ENCODE data around the gene SCAMP2. TPM values are rescaled to one million over a fixed set of nuclear protein-coding genes. Genes with fewer than 3 reads are reported as not detected.

Gene SCAMP2
- total RNA-seq, 4 donors from 2014 or later: 15.9 to 67.5 (median 33.0) TPM

DNA sequence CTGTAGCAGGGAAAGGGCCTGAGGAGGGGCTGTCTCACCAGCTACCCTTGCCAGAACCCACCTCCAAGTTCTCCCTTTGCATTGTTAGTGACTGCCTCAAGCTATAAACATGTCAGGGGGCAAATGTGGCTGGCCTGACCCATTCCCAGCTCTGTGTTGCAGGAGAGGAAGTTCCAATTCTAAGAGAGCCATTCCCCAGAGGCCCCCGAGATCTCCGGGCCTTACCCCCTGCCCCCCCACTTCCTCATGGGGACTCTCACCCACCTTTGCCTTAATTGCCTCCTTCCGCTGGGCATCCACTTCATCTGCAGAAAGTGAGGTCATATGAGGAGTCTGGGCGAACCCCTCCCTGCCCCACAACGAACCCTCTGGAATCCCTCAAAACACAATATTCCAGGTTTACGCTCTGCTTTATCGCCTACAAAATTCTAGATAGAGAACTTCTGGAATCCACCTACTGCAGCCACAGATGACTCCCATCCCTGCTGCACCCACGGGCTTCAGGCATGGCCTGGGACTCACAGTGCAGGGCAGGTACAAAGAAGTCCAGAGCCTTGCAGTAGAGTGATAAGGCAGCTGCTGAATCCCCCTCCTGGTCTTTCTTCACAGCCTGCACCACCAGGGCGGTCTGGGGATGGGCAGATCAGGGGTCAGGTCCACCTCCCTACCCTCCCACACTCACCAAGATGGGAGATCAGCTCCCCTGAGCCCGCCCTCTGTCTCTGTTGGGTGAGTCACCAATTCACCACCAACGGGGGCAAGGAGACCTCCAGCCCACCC, 34.2 kb downstream of the SCAMP2 start:
- Histone ChIP-seq H3K27me3 (no peaks in the 10 kb centered on the region), H3K4me3 (no peak overlapping the region), H3K27ac (no peak overlapping the region), H3K9me3 (no peaks in the 10 kb centered on the region), H3K4me1 (peaks cover 0 to 16% of the 10 kb centered on the region in 2 donors), H3K36me3 (no peaks in the 10 kb centered on the region)
- no peak for DNase-seq
- TF ChIP-seq, protein P1, sequence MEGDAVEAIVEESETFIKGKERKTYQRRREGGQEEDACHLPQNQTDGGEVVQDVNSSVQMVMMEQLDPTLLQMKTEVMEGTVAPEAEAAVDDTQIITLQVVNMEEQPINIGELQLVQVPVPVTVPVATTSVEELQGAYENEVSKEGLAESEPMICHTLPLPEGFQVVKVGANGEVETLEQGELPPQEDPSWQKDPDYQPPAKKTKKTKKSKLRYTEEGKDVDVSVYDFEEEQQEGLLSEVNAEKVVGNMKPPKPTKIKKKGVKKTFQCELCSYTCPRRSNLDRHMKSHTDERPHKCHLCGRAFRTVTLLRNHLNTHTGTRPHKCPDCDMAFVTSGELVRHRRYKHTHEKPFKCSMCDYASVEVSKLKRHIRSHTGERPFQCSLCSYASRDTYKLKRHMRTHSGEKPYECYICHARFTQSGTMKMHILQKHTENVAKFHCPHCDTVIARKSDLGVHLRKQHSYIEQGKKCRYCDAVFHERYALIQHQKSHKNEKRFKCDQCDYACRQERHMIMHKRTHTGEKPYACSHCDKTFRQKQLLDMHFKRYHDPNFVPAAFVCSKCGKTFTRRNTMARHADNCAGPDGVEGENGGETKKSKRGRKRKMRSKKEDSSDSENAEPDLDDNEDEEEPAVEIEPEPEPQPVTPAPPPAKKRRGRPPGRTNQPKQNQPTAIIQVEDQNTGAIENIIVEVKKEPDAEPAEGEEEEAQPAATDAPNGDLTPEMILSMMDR (IDR thresholded peaks at IDR 0.05): no peak
- no peak for TF ChIP-seq POLR2A (IDR thresholded peaks at IDR 0.05)
- intact Hi-C loops (cut with DNase I; ENCODE audit: low total_unique reads): no loop called here

DNA sequence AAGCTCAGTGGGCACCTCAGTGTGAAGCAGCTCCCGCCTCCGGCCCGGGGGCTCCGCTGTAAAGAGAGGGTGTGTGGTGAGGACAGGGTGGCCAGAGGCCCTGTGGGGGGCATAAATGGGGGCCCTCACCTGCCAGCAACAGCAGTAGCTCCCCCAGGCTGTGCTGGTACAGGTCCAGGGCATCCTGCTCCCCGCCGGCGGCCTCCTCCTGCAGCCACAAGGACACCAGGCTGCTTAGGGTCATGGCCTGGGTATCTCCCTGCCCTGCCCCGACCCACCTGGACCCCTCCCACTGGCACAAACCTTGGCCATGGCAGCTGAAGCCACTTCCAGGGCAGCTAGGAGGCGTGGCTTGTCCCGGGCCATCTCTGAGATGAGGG, 35.0 kb downstream of the SCAMP2 start:
- Histone ChIP-seq H3K27ac (no peak overlapping the region), H3K4me1 (peaks cover 0 to 10% of the 10 kb centered on the region in 2 donors), H3K27me3 (no peaks in the 10 kb centered on the region), H3K4me3 (no peak overlapping the region), H3K36me3 (no peaks in the 10 kb centered on the region), H3K9me3 (no peaks in the 10 kb centered on the region)
- intact Hi-C loops (cut with DNase I; ENCODE audit: low total_unique reads): no loop called here
- TF ChIP-seq, protein P1 (IDR thresholded peaks at IDR 0.05): no peak
- TF ChIP-seq POLR2A (IDR thresholded peaks at IDR 0.05): no peak
- DNase-seq: no peak

DNA sequence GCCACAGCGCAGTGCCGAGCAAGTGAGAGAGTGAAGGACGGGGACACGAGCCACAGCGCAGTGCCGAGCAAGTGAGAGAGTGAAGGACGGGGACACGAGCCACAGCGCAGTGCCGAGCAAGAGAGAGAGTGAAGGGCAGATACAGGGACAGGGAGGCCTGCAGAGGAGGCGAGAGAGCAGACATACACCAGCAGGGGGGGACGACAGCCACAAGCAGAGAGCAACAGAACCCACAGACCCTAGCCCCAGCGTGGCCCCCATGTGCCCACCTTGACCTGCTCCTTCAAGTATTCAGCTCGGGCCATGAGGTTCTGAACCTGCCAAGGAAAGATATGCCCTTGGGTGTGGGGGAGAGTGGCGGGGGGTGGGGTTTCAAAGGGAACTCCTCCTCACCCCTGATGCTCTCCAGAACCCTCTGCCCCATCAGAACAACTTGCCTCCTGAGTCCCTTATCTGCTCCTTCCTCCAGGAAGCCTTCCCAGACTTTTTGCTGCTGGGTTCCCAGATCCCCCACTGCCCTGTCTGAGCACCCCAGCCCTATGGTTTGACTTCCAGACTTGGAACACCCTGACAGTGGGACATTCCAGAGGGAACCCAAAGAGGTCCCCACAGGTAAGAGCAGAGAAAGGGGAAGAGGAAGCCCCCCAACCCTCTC, 35.6 kb downstream of the SCAMP2 start:
- TF ChIP-seq, protein P1 (IDR thresholded peaks at IDR 0.05): no peak
- no peaks in the 10 kb centered on the region for H3K27me3 ChIP-seq
- intact Hi-C loops (cut with DNase I; ENCODE audit: low total_unique reads): no loop called here
- no peak for DNase-seq
- H3K4me3 ChIP-seq: no peak overlapping the region
- no peaks in the 10 kb centered on the region for H3K36me3 ChIP-seq
- no peak overlapping the region for H3K27ac ChIP-seq
- no peaks in the 10 kb centered on the region for H3K9me3 ChIP-seq
- H3K4me1 ChIP-seq: peaks cover 0 to 9% of the 10 kb centered on the region in 2 donors

DNA sequence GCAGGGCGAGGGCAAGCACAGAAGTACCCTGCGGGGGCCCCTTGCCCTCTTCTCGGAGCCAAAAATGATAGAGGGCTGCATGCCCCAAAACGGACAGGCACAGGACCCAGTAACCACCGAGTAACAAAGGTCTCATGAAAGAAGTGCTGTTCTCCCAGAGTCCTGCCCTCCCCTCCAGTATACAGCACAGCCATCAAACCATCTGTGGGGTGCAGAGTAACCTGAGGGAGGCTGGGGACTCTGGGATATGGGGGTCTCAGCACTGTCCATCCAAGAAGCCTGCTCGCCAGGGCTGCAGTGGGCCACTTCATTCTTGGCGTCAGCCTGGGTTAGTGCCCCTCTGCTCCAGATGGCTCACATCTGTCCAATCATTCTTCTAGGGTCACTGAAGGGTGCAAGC, 36.3 kb downstream of the SCAMP2 start:
- TF ChIP-seq POLR2A (IDR thresholded peaks at IDR 0.05): no peak
- TF ChIP-seq, protein P1 (IDR thresholded peaks at IDR 0.05): no peak
- H3K4me1 ChIP-seq: peaks cover 0 to 2% of the 10 kb centered on the region in 2 donors
- no peak overlapping the region for H3K27ac ChIP-seq
- H3K9me3 ChIP-seq: no peaks in the 10 kb centered on the region
- no peaks in the 10 kb centered on the region for H3K27me3 ChIP-seq
- H3K36me3 ChIP-seq: no peaks in the 10 kb centered on the region
- intact Hi-C loops (cut with DNase I; ENCODE audit: low total_unique reads): no loop called here
- no peak for DNase-seq
- H3K4me3 ChIP-seq: no peak overlapping the region

DNA sequence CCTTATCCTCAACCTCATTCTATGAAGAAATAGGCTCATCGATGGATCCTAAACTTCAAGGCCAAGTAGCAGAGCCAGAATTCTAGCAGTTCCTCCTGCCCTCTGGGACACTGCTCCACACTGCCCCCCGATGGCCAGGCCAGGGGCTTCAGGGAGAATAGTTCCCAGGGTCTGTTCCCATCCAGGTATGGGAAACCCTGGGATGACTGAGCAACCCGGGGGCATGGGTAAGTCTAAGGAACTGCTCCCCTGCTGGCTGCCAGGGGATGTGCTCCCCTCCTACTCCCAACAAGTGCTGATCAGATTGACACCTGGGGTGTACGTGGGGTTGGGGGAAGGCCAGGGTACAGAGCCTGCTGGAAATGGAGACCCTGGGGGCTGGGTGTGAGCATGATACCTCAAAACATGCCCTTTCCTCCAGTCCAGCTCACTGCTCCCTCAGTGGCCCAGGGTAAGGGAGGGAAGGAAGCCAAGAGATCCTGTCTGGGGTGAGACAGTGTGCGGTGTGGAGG, 37.8 kb downstream of the SCAMP2 start:
- Histone ChIP-seq H3K4me1 (no peaks in the 10 kb centered on the region), H3K9me3 (no peaks in the 10 kb centered on the region), H3K27me3 (no peaks in the 10 kb centered on the region), H3K27ac (no peak overlapping the region), H3K36me3 (no peaks in the 10 kb centered on the region), H3K4me3 (no peak overlapping the region)
- intact Hi-C loops (cut with DNase I; ENCODE audit: low total_unique reads): no loop called here
- TF ChIP-seq, protein P1 (IDR thresholded peaks at IDR 0.05): peak in 2 of 4 experiments; percentile 33 to 42
- TF ChIP-seq POLR2A (IDR thresholded peaks at IDR 0.05): no peak
- no peak for DNase-seq
